Stomach (tissue), 4 donors: ENCODE results near the gene SETDB1.

Source experiments
- CTCF ChIP-seq, 7 experiments: fragments of 450-650 bp in 4 of 7; fragments of 200-600 bp in 3 of 7; sonication (generic) in 3 of 7; IDR thresholded peaks; one replicate each; pipeline ENCODE4 v1.5.1; 2016 to 2019; ENCODE audit warnings: antibody characterized with exemption in 7 of 7, control low read depth in 2 of 7, mild to moderate bottlenecking in 1 of 7
- EP300 ChIP-seq: sonication (generic); formaldehyde crosslinking; IDR thresholded peaks from one replicate; pipeline ENCODE4 v1.6.1; 2017; ENCODE audit warnings: antibody characterized with exemption
- POLR2A ChIP-seq, 4 donors: fragments of 450-650 bp; IDR thresholded peaks; one replicate each; pipeline ENCODE4 v1.6.1; 2016; ENCODE audit warnings: antibody characterized with exemption in 4 of 4, control low read depth in 2 of 4, mild to moderate bottlenecking in 1 of 4, moderate library complexity in 1 of 4
- POLR2AphosphoS5 ChIP-seq, 3 donors: sonication (generic); formaldehyde crosslinking; IDR thresholded peaks; one replicate each; pipeline ENCODE4 v1.6.1; 2016; ENCODE audit warnings: antibody characterized with exemption in 3 of 3

- TF ChIP-seq CTCF (IDR thresholded peaks at IDR 0.05): no peak
- no peak for TF ChIP-seq POLR2A (IDR thresholded peaks at IDR 0.05)
- no peak for TF ChIP-seq EP300
- no peak for TF ChIP-seq POLR2AphosphoS5 (IDR thresholded peaks at IDR 0.05)
Observed at GRCh38 chr1:150895618-150896017, 30.5 kb upstream of the SETDB1 start.
